ENCODE results near the gene NSF. TPM values are rescaled to one million over a fixed set of nuclear protein-coding genes. Genes with fewer than 3 reads are reported as not detected.

The NSF gene
- total and polyA plus RNA-seq, 2 donors (not counting 1 experiment from before 2014, with no cell fraction given) = 65.5 to 66.7 TPM

GRCh38 chr17:46733837-46734475 lies 143.5 kb downstream of the NSF start:
- Histone ChIP-seq H3K4me2 (ENCODE audit: extremely low read depth, insufficient read depth, low read length) (no peak overlapping the region), H3K9me3 (ENCODE audit: control insufficient read depth, insufficient read depth, low read depth, low read length) (no peaks in the 10 kb centered on the region), H2AFZ (ENCODE audit: low read length) (no peak overlapping the region), H3K4me3 (replicated peaks in 1 of 4; ENCODE audit: control extremely low read depth in 1 of 4, insufficient read depth in 1 of 4, low read depth in 3 of 4, low read length in 4 of 4) (no peak overlapping the region), H3K4me1 (ENCODE audit: control insufficient read depth, extremely low read depth, insufficient read depth, low read length) (peaks cover 10% of the 10 kb centered on the region), H3K79me2 (ENCODE audit: control insufficient read depth, insufficient read depth, low read length) (no peaks in the 10 kb centered on the region), H3K27ac (ENCODE audit: insufficient read depth, low read length) (no peak overlapping the region), H3K9ac (ENCODE audit: insufficient read depth, low read length) (no peak overlapping the region), H3K27me3 (ENCODE audit: control insufficient read depth, insufficient read depth, low read length) (no peaks in the 10 kb centered on the region), H3K36me3 (ENCODE audit: control insufficient read depth, insufficient read depth, low read length) (no peaks in the 10 kb centered on the region), H4K20me1 (ENCODE audit: control insufficient read depth, extremely low read depth, insufficient read depth, low read length) (no peaks in the 10 kb centered on the region)
- TF ChIP-seq EZH2 (IDR thresholded peaks at IDR 0.05; ENCODE audit: low read length, missing control alignments) = no peak
- peak; percentile 26 to 76 for DNase-seq (ENCODE audit: low read depth in 2 of 2)

- DNase-seq (ENCODE audit: low read depth in 2 of 2) = no peak
- no peaks in the 10 kb centered on the region for H3K79me2 ChIP-seq (ENCODE audit: control insufficient read depth, insufficient read depth, low read length)
- no peak overlapping the region for H3K9ac ChIP-seq (ENCODE audit: insufficient read depth, low read length)
- H4K20me1 ChIP-seq (ENCODE audit: control insufficient read depth, extremely low read depth, insufficient read depth, low read length) = no peaks in the 10 kb centered on the region
- no peak overlapping the region for H3K4me2 ChIP-seq (ENCODE audit: extremely low read depth, insufficient read depth, low read length)
- no peak overlapping the region for H3K27ac ChIP-seq (ENCODE audit: insufficient read depth, low read length)
- no peaks in the 10 kb centered on the region for H3K27me3 ChIP-seq (ENCODE audit: control insufficient read depth, insufficient read depth, low read length)
- H3K4me1 ChIP-seq (ENCODE audit: control insufficient read depth, extremely low read depth, insufficient read depth, low read length) = peaks cover 10% of the 10 kb centered on the region
- H3K36me3 ChIP-seq (ENCODE audit: control insufficient read depth, insufficient read depth, low read length) = no peaks in the 10 kb centered on the region
- H2AFZ ChIP-seq (ENCODE audit: low read length) = no peak overlapping the region
- no peak overlapping the region for H3K4me3 ChIP-seq (replicated peaks in 1 of 4; ENCODE audit: control extremely low read depth in 1 of 4, insufficient read depth in 1 of 4, low read depth in 3 of 4, low read length in 4 of 4)
- no peaks in the 10 kb centered on the region for H3K9me3 ChIP-seq (ENCODE audit: control insufficient read depth, insufficient read depth, low read depth, low read length)
- no peak for TF ChIP-seq EZH2 (IDR thresholded peaks at IDR 0.05; ENCODE audit: low read length, missing control alignments)
- no peak for TF ChIP-seq CTCF (conservative IDR thresholded peaks at IDR 0.05 in 1 of 2, IDR thresholded peaks at IDR 0.05 in 1 of 2; ENCODE audit: low read depth in 1 of 2, low read length in 2 of 2)
Observed at GRCh38 chr17:46736100-46736499, 145.6 kb downstream of the NSF start.

- DNase-seq (ENCODE audit: low read depth in 2 of 2) = no peak
- H3K4me2 ChIP-seq (ENCODE audit: extremely low read depth, insufficient read depth, low read length) = no peak overlapping the region
- H3K27ac ChIP-seq (ENCODE audit: insufficient read depth, low read length) = no peak overlapping the region
- H3K36me3 ChIP-seq (ENCODE audit: control insufficient read depth, insufficient read depth, low read length) = no peaks in the 10 kb centered on the region
- H2AFZ ChIP-seq (ENCODE audit: low read length) = no peak overlapping the region
- no peaks in the 10 kb centered on the region for H3K27me3 ChIP-seq (ENCODE audit: control insufficient read depth, insufficient read depth, low read length)
- no peaks in the 10 kb centered on the region for H3K9me3 ChIP-seq (ENCODE audit: control insufficient read depth, insufficient read depth, low read depth, low read length)
- H3K4me3 ChIP-seq (replicated peaks in 1 of 4; ENCODE audit: control extremely low read depth in 1 of 4, insufficient read depth in 1 of 4, low read depth in 3 of 4, low read length in 4 of 4) = no peak overlapping the region
- no peak for TF ChIP-seq CTCF (conservative IDR thresholded peaks at IDR 0.05 in 1 of 2, IDR thresholded peaks at IDR 0.05 in 1 of 2; ENCODE audit: low read depth in 1 of 2, low read length in 2 of 2)
- TF ChIP-seq EZH2 (IDR thresholded peaks at IDR 0.05; ENCODE audit: low read length, missing control alignments) = no peak
- H3K9ac ChIP-seq (ENCODE audit: insufficient read depth, low read length) = no peak overlapping the region
- H4K20me1 ChIP-seq (ENCODE audit: control insufficient read depth, extremely low read depth, insufficient read depth, low read length) = no peaks in the 10 kb centered on the region
- H3K79me2 ChIP-seq (ENCODE audit: control insufficient read depth, insufficient read depth, low read length) = no peaks in the 10 kb centered on the region
- H3K4me1 ChIP-seq (ENCODE audit: control insufficient read depth, extremely low read depth, insufficient read depth, low read length) = peaks cover 8% of the 10 kb centered on the region
Observed at GRCh38 chr17:46737326-46737725, 146.9 kb downstream of the NSF start.
